Smooth muscle cell (in vitro differentiated cells): Measurements from ENCODE around the gene DCX. TPM values are rescaled to one million over a fixed set of nuclear protein-coding genes. Genes with fewer than 3 reads are reported as not detected.

ENCODE experiments used
- DNase-seq: peaks from one replicate; lab custom pipeline; 2025; ENCODE audit not compliant: unreplicated experiment; lab: John Stamatoyannopoulos, UW
- H2AFZ ChIP-seq: fragments of 200-600 bp; sonication (generic); 2 replicates; pipeline ENCODE4 v1.6.0; 2016; ENCODE audit warnings: antibody characterized with exemption, low read depth, mild to moderate bottlenecking
- H3F3A ChIP-seq: fragments of 200-600 bp; sonication (generic); 2 replicates; pipeline ENCODE4 v1.6.0; 2017; ENCODE audit warnings: antibody characterized with exemption, low read depth
- H3K27ac ChIP-seq: fragments of 200-600 bp; sonication (generic); 2 replicates; pipeline ENCODE4 v1.5.1; 2016; ENCODE audit warnings: low read depth, mild to moderate bottlenecking
- H3K27me3 ChIP-seq: fragments of 200-600 bp; sonication (generic); 2 replicates; pipeline ENCODE4 v1.6.1; 2016; ENCODE audit warnings: low read depth, mild to moderate bottlenecking
- H3K36me3 ChIP-seq: fragments of 200-600 bp; sonication (generic); 2 replicates; pipeline ENCODE4 v1.5.1; 2016; ENCODE audit warnings: low read depth
- H3K4me1 ChIP-seq: fragments of 200-600 bp; sonication (generic); 2 replicates; pipeline ENCODE4 v1.5.1; 2016; ENCODE audit warnings: low read depth
- H3K4me2 ChIP-seq: fragments of 200-600 bp; sonication (generic); 2 replicates; pipeline ENCODE4 v1.6.0; 2016; ENCODE audit warnings: mild to moderate bottlenecking
- H3K4me3 ChIP-seq: fragments of 200-600 bp; sonication (generic); 2 replicates; pipeline ENCODE4 v1.5.1; 2016; ENCODE audit warnings: mild to moderate bottlenecking
- H3K79me2 ChIP-seq: fragments of 200-600 bp; sonication (generic); 2 replicates; pipeline ENCODE4 v1.6.0; 2016; ENCODE audit warnings: low read depth, mild to moderate bottlenecking
- H3K9ac ChIP-seq: fragments of 200-600 bp; sonication (generic); 2 replicates; pipeline ENCODE4 v1.6.0; 2016; ENCODE audit warnings: low read depth
- H3K9me3 ChIP-seq: fragments of 200-600 bp; sonication (generic); replicated peaks from 2 replicates; pipeline ENCODE4 v1.5.1; 2016; ENCODE audit warnings: low read depth
- H4K20me1 ChIP-seq: fragments of 200-600 bp; sonication (generic); 2 replicates; pipeline ENCODE4 v1.6.0; 2016; ENCODE audit warnings: low read depth
- CTCF ChIP-seq: fragments of 200-600 bp; sonication (generic); IDR thresholded peaks from 2 replicates; pipeline ENCODE4 v1.5.1; 2017; ENCODE audit warnings: borderline replicate concordance, mild to moderate bottlenecking, antibody characterized with exemption; ENCODE audit not compliant: insufficient read depth, poor library complexity, severe bottlenecking
- WGBS: methylation state at CpG from one replicate; pipeline ENCODE4 v1.1.7; 2016; ENCODE audit warnings: low lambda C conversion rate; 5-methylcytosine and 5-hydroxymethylcytosine counted together
- polyA plus RNA-seq: library from polyadenylated mRNA; unstranded; fragments of >200 nt; fragmentation: Nextera tagmentation; extraction: Ambion mirVana; gene quantifications from 2 replicates; pipeline ENCODE4 v1.2.1, GENCODE V29; 2016
- small RNA-seq: library from RNA; depleted of rRNA; stranded (forward); fragments of <200 nt; gene quantifications from one replicate; pipeline ENCODE3, GENCODE V24; 2014
- total RNA-seq: library from RNA; depleted of rRNA; stranded (reverse); fragments of >200 nt; gene quantifications from 2 replicates; pipeline ENCODE4 v1.2.3, GENCODE V29; 2014

The DCX gene
- total and polyA plus RNA-seq, 2 experiments from 2014 or later: 0.09 TPM; not detected in 1

GRCh38 chrX:111244235-111244750 lies 167.7 kb downstream of the DCX start:
- WGBS: 51% methylated on average over 2 of the region's 2 CpGs
- Histone ChIP-seq H3K4me1 (no peaks in the 10 kb centered on the region), H3K4me2 (no peak overlapping the region), H3K27me3 (no peaks in the 10 kb centered on the region), H3K36me3 (no peaks in the 10 kb centered on the region), H3K79me2 (no peaks in the 10 kb centered on the region), H3K9ac (no peak overlapping the region), H3K9me3 (no peaks in the 10 kb centered on the region), H2AFZ (no peak overlapping the region), H3F3A (no peaks in the 10 kb centered on the region), H4K20me1 (no peaks in the 10 kb centered on the region), H3K4me3 (no peak overlapping the region), H3K27ac (no peak overlapping the region)
- no peak for DNase-seq
- peak; percentile 65 for TF ChIP-seq CTCF

Small RNA genes within 50 kb of the gene (small RNA-seq; reads per million reads assigned to genes)
- not detected for gene RNU6-496P

Other genes with a start within 250 kb of the DCX start
- 8.9 and 12.6 TPM in 2 replicates for gene CAPN6, start 141.7 kb downstream of the DCX start, total RNA-seq
- gene CAPN6, start 141.7 kb downstream of the DCX start, polyA plus RNA-seq: 2.2 and 9.2 TPM in 2 replicates
- 0.31 and 0.90 TPM in 2 replicates for gene SERTM2, start 99.5 kb upstream of the DCX start, total RNA-seq
- 0.55 TPM in 1 of 2 replicates, not detected in the other for gene SERTM2, start 99.5 kb upstream of the DCX start, polyA plus RNA-seq